ENCODE results near the gene BLM.

The BLM gene

DNA sequence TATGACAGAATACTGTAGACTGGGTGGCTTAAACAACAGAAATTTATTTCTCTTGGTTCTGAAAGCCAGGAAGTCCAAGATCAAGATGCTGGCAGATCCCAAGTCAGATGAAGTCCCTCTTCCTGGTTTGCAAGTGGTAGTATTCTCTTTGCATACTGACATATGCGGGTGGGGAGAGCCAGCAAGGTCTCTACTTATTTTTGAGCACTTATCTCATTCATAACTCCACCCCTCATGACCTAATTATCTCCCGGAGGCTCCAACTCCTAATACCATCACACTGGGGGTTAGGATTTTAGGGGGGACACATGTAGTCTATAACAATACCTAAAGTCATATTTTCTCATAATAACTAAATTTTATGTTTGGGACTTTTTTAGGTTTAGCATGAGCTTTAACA is 65.3 kb downstream of the BLM start:
- no peak overlapping the region for H3K4me3 ChIP-seq (ENCODE audit: low read depth, low read length)
- DNase-seq (ENCODE audit: low read depth), result no peak
- TF ChIP-seq, protein P1, sequence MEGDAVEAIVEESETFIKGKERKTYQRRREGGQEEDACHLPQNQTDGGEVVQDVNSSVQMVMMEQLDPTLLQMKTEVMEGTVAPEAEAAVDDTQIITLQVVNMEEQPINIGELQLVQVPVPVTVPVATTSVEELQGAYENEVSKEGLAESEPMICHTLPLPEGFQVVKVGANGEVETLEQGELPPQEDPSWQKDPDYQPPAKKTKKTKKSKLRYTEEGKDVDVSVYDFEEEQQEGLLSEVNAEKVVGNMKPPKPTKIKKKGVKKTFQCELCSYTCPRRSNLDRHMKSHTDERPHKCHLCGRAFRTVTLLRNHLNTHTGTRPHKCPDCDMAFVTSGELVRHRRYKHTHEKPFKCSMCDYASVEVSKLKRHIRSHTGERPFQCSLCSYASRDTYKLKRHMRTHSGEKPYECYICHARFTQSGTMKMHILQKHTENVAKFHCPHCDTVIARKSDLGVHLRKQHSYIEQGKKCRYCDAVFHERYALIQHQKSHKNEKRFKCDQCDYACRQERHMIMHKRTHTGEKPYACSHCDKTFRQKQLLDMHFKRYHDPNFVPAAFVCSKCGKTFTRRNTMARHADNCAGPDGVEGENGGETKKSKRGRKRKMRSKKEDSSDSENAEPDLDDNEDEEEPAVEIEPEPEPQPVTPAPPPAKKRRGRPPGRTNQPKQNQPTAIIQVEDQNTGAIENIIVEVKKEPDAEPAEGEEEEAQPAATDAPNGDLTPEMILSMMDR (IDR thresholded peaks at IDR 0.05; ENCODE audit: low read depth, low read length), result no peak
- TF ChIP-seq POLR2A (IDR thresholded peaks at IDR 0.05; ENCODE audit: extremely low read depth, insufficient read length), result no peak

DNA sequence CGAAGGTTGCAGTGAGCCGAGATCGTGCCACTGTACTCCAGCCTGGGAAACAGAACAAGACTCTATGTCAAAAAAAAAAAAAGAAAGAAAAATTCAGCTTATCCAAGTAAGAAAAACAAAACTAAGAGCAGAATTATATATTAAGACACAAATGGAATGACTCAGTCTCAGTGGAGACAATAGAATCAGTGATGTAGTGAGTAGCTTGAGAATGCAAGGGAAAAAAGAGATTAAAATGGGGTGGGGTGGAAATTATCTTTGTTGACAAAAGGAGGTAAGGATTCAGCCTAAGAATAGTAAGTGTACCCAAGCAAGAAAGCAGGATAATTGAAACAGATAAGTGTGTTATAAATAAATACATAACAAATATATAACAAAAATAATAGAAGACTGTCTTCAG is 70.7 kb downstream of the BLM start:
- no peak overlapping the region for H3K4me3 ChIP-seq (ENCODE audit: low read depth, low read length)
- TF ChIP-seq MYC (IDR thresholded peaks at IDR 0.05; ENCODE audit: low read depth, low read length) (no peak), MAX (IDR thresholded peaks at IDR 0.05; ENCODE audit: low read depth, low read length) (no peak), POLR2A (IDR thresholded peaks at IDR 0.05; ENCODE audit: extremely low read depth, insufficient read length) (no peak)
- TF ChIP-seq, protein P1 (IDR thresholded peaks at IDR 0.05; ENCODE audit: low read depth, low read length), result no peak
- no peak for DNase-seq (ENCODE audit: low read depth)

DNA sequence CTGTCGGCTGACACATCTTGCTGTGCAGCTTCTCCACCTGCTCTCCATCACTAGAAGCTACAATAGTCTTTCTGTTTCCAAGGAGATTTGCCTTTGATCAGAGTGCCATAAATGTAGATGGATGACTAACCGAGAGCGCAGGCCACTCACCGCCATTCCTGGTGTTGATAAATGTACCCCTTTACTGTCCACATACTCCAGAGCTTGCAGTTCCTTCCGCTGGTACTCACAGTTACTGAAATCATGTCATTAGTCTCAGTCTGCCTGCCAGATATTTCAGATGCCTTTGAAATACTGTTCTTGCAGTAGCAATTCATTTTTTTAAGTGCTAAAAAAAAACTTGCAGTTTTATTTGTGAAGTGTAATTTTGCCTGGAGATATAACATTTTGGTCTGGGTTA is 72.3 kb downstream of the BLM start:
- DNase-seq (ENCODE audit: low read depth), result no peak
- TF ChIP-seq MYC (IDR thresholded peaks at IDR 0.05; ENCODE audit: low read depth, low read length) (no peak), MAX (IDR thresholded peaks at IDR 0.05; ENCODE audit: low read depth, low read length) (no peak), POLR2A (IDR thresholded peaks at IDR 0.05; ENCODE audit: extremely low read depth, insufficient read length) (no peak)
- TF ChIP-seq, protein P1 (IDR thresholded peaks at IDR 0.05; ENCODE audit: low read depth, low read length), result no peak
- no peak overlapping the region for H3K4me3 ChIP-seq (ENCODE audit: low read depth, low read length)

GRCh38 chr15:90790057-90790456 is 72.9 kb downstream of the BLM start:
- no peak overlapping the region for H3K4me3 ChIP-seq (ENCODE audit: low read depth, low read length)
- no peak for DNase-seq (ENCODE audit: low read depth)
- TF ChIP-seq, protein P1 (IDR thresholded peaks at IDR 0.05; ENCODE audit: low read depth, low read length), result no peak
- TF ChIP-seq POLR2A (IDR thresholded peaks at IDR 0.05; ENCODE audit: extremely low read depth, insufficient read length) (no peak), MYC (IDR thresholded peaks at IDR 0.05; ENCODE audit: low read depth, low read length) (no peak), MAX (IDR thresholded peaks at IDR 0.05; ENCODE audit: low read depth, low read length) (no peak)

GRCh38 chr15:90790561-90790960 is 73.4 kb downstream of the BLM start:
- DNase-seq (ENCODE audit: low read depth), result no peak

More at GRCh38 chr15:90790561-90790960, 73.4 kb downstream of the BLM start:
- H3K4me3 ChIP-seq (ENCODE audit: low read depth, low read length), result no peak overlapping the region
- TF ChIP-seq, protein P1 (IDR thresholded peaks at IDR 0.05; ENCODE audit: low read depth, low read length), result no peak
- TF ChIP-seq POLR2A (IDR thresholded peaks at IDR 0.05; ENCODE audit: extremely low read depth, insufficient read length) (no peak), MYC (IDR thresholded peaks at IDR 0.05; ENCODE audit: low read depth, low read length) (no peak), MAX (IDR thresholded peaks at IDR 0.05; ENCODE audit: low read depth, low read length) (no peak)

All from NB4 (cell line).